ENCODE data around the gene LENEP.

LENEP gene

DNA sequence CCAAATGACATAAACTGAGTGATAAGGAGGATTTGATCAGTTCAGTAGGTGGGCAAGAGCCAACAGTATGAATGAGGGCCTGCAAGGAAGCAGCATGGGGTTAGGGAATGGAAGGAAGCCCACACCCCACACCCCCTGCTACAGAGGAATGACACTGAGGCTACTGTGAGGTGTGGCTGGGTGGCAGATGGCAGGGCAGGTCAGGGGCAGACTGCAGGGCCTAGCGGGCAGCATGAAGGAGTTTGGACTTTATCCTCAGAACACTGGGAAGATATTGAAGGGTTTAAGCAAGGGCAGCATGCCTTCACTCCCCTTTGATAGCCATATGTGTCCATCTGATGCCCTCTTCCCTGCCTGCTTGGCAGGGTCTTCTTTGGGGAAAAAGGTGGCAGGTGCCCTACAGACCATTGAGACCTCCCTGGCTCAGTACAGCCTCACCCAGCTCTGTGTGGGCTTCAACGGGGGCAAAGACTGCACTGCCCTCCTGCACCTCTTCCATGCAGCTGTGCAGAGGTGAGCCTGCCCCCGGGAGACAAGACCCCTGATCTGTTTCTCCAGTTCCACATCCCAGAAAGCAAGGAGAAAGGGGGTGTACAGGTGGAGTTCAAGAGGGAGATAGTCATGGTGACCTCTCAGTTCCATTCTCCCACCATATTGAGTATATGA, 4.1 kb upstream of the LENEP start:
- no peak overlapping the region for H3K9ac ChIP-seq (ENCODE audit: low read depth, low read length)
- TF ChIP-seq EZH2 (IDR thresholded peaks at IDR 0.05; ENCODE audit: borderline replicate concordance, low read depth, low read length, severe bottlenecking) (no peak), CTCF (IDR thresholded peaks at IDR 0.05; ENCODE audit: borderline replicate concordance, extremely low read depth, low read length, poor library complexity, severe bottlenecking) (no peak)
- no peaks in the 10 kb centered on the region for H3K9me3 ChIP-seq (ENCODE audit: insufficient read depth, low read length, severe bottlenecking)
- no peak overlapping the region for H2AFZ ChIP-seq (ENCODE audit: low read depth, low read length)
- peaks cover 5% of the 10 kb centered on the region; the same call in 1 of the 2 replicates for H3K4me1 ChIP-seq (ENCODE audit: insufficient read depth, low read length)
- peaks cover 39% of the 10 kb centered on the region for H3K36me3 ChIP-seq (ENCODE audit: insufficient read depth, low read length)
- H3K4me3 ChIP-seq (ENCODE audit: low read depth in 1 of 2, low read length in 2 of 2): no peak overlapping the region
- H3K27me3 ChIP-seq (ENCODE audit: insufficient read depth, low read length, poor library complexity): no peaks in the 10 kb centered on the region
- H3K79me2 ChIP-seq (ENCODE audit: insufficient read depth, low read length): peaks cover 8% of the 10 kb centered on the region; the same call in 1 of the 2 replicates
- no peak overlapping the region for H3K4me2 ChIP-seq (ENCODE audit: insufficient read depth, low read length)
- peaks cover 49% of the 10 kb centered on the region for H4K20me1 ChIP-seq (ENCODE audit: insufficient read depth, low read length)
- H3K27ac ChIP-seq (ENCODE audit: low read length): no peak overlapping the region
- DNase-seq: no peak
- no peak for ATAC-seq (ENCODE audit: insufficient read depth, low read depth)

DNA sequence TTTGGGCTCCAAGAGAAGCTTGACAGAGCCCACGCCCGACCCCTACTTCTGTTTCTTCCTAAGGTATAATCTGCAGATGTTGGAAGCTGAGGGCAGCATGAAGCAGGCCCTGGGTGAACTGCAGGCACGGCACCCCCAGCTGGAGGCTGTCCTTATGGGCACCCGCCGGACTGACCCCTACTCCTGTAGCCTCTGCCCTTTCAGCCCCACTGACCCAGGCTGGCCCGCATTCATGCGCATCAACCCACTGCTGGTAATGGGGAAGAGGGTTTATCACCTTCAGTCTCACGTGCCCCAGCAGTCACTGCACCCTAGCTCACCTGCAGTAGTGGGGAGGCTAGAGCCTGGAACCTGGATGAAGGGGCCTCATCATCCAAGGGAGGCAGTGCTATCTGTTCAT, 3.1 kb upstream of the LENEP start:
- H4K20me1 ChIP-seq (ENCODE audit: insufficient read depth, low read length): peaks cover 54% of the 10 kb centered on the region
- no peaks in the 10 kb centered on the region for H3K4me1 ChIP-seq (ENCODE audit: insufficient read depth, low read length)
- H3K27ac ChIP-seq (ENCODE audit: low read length): no peak overlapping the region
- no peak for DNase-seq
- peaks cover 39% of the 10 kb centered on the region for H3K36me3 ChIP-seq (ENCODE audit: insufficient read depth, low read length)
- no peak overlapping the region for H3K4me3 ChIP-seq (ENCODE audit: low read depth in 1 of 2, low read length in 2 of 2)
- no peak for ATAC-seq (ENCODE audit: insufficient read depth, low read depth)
- TF ChIP-seq CTCF (IDR thresholded peaks at IDR 0.05; ENCODE audit: borderline replicate concordance, extremely low read depth, low read length, poor library complexity, severe bottlenecking) (no peak), EZH2 (IDR thresholded peaks at IDR 0.05; ENCODE audit: borderline replicate concordance, low read depth, low read length, severe bottlenecking) (no peak)
- no peak overlapping the region for H3K9ac ChIP-seq (ENCODE audit: low read depth, low read length)
- peaks cover 3% of the 10 kb centered on the region; the same call in 1 of the 2 replicates for H3K79me2 ChIP-seq (ENCODE audit: insufficient read depth, low read length)
- H2AFZ ChIP-seq (ENCODE audit: low read depth, low read length): no peak overlapping the region
- H3K4me2 ChIP-seq (ENCODE audit: insufficient read depth, low read length): no peak overlapping the region
- H3K9me3 ChIP-seq (ENCODE audit: insufficient read depth, low read length, severe bottlenecking): no peaks in the 10 kb centered on the region
- H3K27me3 ChIP-seq (ENCODE audit: insufficient read depth, low read length, poor library complexity): no peaks in the 10 kb centered on the region

DNA sequence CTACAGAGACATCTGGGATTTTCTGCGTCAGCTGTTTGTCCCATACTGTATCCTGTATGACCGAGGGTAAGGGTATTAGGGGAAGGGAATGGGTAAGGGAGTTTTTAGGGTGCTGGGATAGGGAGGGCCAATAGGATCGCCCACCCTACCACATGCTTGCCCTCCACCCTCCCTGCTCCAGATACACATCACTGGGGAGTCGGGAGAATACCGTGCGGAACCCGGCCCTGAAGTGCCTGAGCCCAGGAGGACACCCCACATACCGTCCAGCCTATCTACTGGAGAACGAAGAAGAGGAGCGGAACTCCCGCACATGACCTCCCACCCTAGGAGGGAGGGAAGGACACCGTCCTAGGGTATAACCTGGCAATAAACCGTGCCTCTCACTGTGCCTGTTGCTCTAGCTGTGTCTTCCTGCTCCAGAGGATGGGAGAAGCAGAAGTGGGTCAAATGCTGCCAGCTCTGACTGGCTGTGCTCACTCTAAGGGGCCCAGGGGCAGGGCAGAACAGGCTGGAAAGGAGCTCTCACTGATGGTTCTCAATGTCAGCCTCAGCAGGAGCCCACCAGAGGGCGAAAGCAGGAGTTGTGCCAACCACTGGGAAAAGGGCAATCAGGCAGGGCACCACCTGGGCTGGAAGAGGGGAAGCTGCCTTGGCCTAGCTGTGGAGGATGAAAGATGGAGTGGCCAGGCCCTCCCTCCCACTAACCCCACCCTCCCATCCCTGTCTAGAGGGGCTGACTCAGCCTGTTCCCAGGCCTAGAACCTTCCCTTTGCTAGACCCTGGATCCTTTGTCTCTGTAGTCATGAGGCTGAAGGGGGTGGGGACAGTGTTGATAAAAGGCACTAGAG, 440 bp upstream of the LENEP start:
- Histone ChIP-seq H3K27me3 (ENCODE audit: insufficient read depth, low read length, poor library complexity) (peaks cover 10% of the 10 kb centered on the region), H3K79me2 (ENCODE audit: insufficient read depth, low read length) (peaks cover 2% of the 10 kb centered on the region; the same call in 1 of the 2 replicates), H3K9me3 (ENCODE audit: insufficient read depth, low read length, severe bottlenecking) (no peaks in the 10 kb centered on the region), H2AFZ (ENCODE audit: low read depth, low read length) (no peak overlapping the region), H3K4me1 (ENCODE audit: insufficient read depth, low read length) (peaks cover 3% of the 10 kb centered on the region), H3K4me2 (ENCODE audit: insufficient read depth, low read length) (no peak overlapping the region), H3K4me3 (ENCODE audit: low read depth in 1 of 2, low read length in 2 of 2) (no peak overlapping the region), H3K27ac (ENCODE audit: low read length) (no peak overlapping the region), H3K9ac (ENCODE audit: low read depth, low read length) (no peak overlapping the region), H4K20me1 (ENCODE audit: insufficient read depth, low read length) (peaks cover 54% of the 10 kb centered on the region), H3K36me3 (ENCODE audit: insufficient read depth, low read length) (peaks cover 26% of the 10 kb centered on the region)
- peak; percentile 65 for ATAC-seq (ENCODE audit: insufficient read depth, low read depth)
- DNase-seq: no peak
- TF ChIP-seq EZH2 (IDR thresholded peaks at IDR 0.05; ENCODE audit: borderline replicate concordance, low read depth, low read length, severe bottlenecking) (no peak), CTCF (IDR thresholded peaks at IDR 0.05; ENCODE audit: borderline replicate concordance, extremely low read depth, low read length, poor library complexity, severe bottlenecking) (peak; percentile 54)

All from DND-41 (cell line).